GM18867 (cell line): ENCODE data around the gene FAM120AOS.

Experiments
- ATAC-seq: cut with Tn5 transposase; IDR thresholded peaks from one replicate; pipeline ENCODE4 v1.9.1; 2021; ENCODE audit warnings: mild to moderate bottlenecking, moderate library complexity; ENCODE audit not compliant: unreplicated experiment

The FAM120AOS gene

DNA sequence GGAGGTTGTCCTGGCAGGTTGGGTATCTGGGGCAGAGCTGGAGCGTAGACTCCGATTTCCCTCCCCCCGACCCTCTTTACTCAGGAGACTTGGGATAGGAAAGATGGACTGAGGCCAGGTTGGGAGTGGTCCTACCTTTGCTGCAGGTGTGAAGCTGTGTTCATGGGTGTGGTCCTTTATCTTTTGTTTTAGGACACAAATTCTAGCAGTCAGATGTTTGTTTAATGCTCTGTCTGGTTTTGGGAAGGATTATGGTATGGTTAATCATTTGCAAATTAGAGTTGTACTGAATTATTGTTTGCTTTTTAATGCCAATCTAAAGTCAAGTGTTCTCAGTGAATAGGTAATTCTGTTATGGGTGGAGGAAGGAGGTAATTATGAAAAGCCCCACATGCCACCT lies 14.1 kb upstream of the FAM120AOS start:
- no peak for ATAC-seq

GRCh38 chr9:93467062-93467416 lies 13.7 kb upstream of the FAM120AOS start:
- ATAC-seq: no peak

DNA sequence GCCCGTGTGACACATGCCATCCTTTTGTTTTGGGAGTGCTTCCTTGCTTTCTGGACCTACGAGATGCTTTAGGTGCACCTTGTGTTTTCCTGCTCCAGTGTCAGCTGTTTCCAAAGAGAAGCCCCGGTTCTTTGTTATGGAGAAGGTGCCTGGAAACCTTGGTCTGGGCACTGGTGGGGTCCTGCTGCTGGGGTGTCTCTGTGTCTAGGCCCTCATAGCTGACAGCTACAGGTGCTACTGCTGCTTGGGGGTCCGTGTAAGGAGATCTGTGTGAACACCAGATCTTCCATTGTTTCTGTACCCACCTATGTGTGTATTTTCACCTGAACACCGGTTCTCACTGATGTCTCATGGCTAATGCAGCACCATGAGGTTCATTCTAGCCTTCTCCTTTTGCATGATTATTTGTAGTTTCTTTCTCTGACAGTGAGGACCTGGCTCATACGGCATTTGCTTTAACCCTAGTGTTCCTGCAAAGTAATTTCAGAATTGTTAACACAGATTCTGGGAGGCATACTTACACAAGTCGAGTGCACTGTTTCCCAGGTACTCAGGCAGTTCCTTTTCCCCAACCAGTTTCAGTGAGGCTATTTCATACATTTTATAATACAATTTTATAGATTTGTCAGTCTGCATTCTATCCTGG lies 13.2 kb upstream of the FAM120AOS start:
- ATAC-seq: no peak

GRCh38 chr9:93465855-93466254 lies 12.5 kb upstream of the FAM120AOS start:
- no peak for ATAC-seq

DNA sequence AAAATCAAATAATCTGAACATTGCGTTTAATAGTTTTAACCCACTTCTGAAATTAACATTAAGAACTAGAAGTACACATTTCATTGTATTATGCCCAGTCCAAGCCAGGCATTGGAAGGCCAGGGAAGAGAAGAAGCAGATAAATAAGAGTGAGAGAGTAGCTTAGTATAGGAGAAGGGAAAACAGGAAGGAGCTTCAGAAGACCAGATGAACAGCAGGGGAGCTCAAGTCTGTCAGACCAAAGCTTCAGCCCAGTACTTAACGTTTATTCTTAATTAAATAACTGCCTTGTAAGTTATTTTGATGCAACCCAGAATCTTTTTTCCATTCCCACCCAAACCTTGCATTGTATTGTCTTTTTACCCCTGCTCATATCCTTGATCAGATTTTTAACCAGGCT lies 11.5 kb upstream of the FAM120AOS start:
- no peak for ATAC-seq

DNA sequence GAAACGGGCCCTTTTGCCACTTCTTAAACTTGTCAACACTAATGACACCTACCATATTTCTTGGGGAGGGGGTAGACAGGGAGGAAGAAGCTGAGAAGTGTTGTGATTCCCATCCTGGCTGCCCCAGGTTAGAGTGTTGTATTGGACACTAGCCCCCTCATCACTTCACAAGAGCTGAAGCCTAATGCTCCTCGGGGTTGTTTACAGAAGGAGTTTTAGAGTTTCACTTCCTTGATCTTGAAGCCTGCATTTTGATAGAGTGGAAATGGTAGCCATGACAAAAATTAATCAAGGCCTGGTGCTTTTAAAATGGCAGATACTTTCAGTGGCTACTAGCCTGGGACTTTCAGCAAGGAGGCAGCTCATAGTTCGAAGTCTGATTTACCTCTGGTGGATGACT lies 11.0 kb upstream of the FAM120AOS start:
- ATAC-seq: no peak

GRCh38 chr9:93463638-93464248 lies 10.4 kb upstream of the FAM120AOS start:
- no peak for ATAC-seq

DNA sequence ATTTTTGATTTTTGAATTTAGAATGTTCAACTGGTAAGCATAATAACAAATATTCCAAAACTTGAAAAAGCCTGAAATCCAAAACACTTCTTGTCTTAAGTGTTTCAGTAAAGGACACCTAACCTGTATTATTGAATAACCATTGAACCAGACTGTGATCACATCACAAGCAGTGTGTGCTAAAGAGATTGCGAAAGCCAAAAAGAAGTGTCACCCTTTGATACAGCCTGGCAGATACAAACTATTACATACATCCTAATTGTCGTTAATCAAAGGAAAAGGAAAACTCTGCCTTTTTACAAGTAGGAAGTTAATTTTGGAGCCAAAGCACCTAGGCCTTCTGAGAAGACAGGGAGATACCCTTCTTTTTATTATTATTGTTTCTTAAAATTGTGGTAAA lies 8.4 kb upstream of the FAM120AOS start:
- ATAC-seq: no peak

- ATAC-seq: no peak
Observed at GRCh38 chr9:93461414-93461743, 8.0 kb upstream of the FAM120AOS start.

DNA sequence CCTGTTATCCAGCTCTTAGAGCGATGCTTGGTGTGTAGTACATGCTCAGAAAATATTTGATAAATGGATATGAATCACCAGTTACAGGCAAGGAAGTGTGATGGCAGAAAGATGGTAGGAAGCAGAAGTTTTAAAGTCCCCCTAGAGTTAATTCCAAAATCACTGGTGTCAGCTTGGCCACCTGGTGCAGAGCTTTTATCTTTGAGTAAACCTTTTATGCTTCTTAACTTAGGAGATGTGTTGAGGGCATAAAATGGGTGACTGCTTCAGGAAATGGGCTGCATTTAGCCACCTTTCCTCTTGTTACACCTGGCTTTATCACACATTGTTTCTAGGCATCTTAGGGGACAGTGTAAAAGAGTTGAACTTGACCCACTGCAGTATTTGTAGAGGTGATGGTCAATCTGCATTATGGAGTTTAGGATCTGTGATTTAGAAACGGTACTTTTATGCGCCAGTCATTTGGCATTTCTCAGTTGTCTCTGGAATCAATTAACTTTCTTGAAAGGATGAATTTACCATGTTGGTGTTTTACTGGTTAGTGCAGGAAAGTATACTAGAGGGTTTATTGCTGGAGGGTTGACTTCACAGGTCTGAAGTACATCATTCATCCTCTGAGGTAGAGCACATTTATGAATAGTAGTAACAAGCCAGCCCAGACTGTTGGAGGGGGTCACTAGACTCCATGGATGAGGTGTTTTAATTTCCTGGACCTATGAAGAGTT lies 7.5 kb upstream of the FAM120AOS start:
- ATAC-seq: no peak

DNA sequence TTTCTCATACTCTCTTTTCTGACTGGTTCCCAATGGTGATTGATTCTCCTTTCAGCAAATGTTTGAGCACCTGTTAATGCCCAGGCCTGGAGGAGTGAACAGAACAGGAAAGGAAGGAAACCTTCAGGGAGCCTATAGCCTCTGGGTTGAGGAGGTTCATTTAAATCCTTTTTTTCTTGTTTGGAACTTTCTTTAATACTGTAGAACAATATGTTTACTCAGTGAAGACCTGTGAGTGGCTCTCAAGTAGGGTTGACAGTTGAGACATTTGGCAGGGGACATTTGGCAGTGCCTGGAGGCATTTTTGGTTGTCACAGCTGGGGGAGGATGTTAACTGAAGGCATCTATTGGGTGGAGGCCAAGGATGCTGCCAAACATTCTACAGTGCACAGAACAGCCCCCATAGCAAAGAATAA lies 6.1 kb upstream of the FAM120AOS start:
- no peak for ATAC-seq

- ATAC-seq: no peak
Observed at GRCh38 chr9:93458712-93459111, 5.3 kb upstream of the FAM120AOS start.

- no peak for ATAC-seq
Observed at GRCh38 chr9:93457006-93457405, 3.6 kb upstream of the FAM120AOS start.

GRCh38 chr9:93456504-93456903 lies 3.1 kb upstream of the FAM120AOS start:
- no peak for ATAC-seq

DNA sequence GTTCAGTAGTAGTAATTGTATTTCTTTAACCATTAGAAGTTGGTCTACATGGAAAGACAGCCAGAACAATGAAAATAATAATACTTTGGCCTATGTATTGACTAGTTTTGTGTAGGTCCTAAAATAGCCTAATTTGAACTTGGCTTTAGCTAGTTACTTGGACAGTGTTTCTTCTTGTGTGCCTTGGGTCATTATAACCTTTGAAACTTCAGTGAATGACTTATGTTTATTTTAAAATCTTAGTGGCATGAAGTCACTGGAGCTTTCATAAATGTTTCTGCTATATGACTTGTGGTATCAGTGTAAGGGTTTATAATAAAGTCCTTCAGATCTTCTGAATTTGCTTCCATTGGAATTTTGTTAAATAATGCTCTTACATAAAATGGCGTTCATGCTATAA lies 2.6 kb upstream of the FAM120AOS start:
- ATAC-seq: no peak

GRCh38 chr9:93452710-93453046 lies 703 bp downstream of the FAM120AOS start:
- no peak for ATAC-seq

DNA sequence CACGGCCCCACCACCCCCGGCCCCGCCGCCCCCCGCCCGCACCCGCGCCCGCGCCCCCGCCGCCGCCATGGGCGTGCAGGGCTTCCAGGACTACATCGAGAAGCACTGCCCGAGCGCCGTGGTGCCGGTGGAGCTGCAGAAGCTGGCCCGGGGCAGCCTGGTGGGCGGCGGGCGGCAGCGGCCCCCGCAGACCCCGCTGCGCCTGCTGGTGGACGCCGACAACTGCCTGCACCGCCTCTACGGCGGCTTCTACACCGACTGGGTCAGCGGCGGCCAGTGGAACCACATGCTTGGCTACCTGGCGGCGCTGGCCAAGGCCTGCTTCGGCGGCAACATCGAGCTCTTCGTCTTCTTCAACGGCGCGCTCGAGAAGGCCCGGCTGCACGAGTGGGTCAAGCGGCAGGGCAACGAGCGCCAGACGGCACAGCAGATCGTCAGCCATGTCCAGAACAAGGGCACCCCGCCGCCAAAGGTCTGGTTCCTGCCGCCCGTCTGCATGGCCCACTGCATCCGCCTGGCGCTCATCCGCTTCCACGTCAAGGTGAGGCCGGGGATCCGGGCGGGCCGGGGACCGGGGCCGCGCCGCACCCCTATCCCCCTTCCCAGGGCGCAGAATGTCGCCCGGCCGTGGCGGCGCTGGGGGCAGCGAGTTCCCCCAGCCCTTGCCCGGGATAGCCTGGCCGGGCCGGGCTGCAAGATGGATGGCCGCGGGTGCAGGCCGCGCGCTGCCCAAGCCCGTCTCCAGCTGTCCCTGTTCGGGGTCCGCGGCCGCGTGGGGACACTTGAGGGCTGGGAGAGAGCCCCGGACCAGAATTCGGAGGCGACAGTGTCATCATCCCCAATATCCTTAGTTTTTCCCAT lies 1.3 kb downstream of the FAM120AOS start:
- no peak for ATAC-seq

GRCh38 chr9:93450945-93451815 lies 2.2 kb downstream of the FAM120AOS start, which contains the start of gene FAM120A:
TSS of gene FAM120A (plus strand) at chr9:93451685. CDS start at chr9:93451916, 231 bp downstream.
- ATAC-seq: peak; percentile 62

- ATAC-seq: no peak
Observed at GRCh38 chr9:93447655-93448054, 5.7 kb downstream of the FAM120AOS start.

- no peak for ATAC-seq
Observed at GRCh38 chr9:93446073-93446472, 7.3 kb downstream of the FAM120AOS start.
